Measurements from ENCODE around the gene ZNF740.

Gene ZNF740

DNA sequence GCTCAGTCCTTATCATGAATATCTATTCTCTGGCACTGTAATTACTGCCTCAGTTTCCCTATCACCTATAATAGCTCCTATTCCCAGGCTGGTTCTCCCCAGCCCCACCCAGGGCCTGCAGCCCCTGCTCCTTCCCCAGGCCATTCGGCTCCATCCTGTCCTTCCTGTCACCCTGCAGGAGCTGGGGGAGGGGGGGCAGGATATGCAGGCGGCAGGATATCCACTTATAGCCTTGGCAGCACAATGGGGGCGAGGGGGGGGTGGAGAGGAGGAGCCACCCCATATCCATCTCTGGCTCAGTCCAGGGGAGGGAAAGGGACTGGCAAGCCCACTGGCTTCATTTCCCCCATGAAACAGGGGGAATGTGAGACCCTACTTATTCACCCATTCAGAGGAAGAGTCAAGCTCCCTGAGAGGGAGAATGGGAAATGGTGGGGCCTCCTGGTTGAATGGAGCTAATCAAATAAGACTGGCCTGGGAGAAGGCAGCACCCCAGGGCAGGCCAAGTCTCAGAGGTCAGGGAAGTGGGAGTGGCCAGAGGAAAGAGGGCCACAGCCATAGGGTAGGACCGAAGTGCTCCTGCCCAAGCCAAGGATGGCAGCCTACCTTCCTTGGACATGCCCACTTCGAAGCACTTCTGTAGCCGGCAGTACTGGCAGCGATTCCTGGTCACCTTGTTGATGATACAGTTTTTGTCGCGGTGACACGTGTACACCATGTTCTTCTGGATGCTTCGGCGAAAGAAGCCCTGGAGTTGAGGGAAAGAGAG is 34.3 kb downstream of the ZNF740 start:
- no peak for DNase-seq (ENCODE audit: low spot score)

DNA sequence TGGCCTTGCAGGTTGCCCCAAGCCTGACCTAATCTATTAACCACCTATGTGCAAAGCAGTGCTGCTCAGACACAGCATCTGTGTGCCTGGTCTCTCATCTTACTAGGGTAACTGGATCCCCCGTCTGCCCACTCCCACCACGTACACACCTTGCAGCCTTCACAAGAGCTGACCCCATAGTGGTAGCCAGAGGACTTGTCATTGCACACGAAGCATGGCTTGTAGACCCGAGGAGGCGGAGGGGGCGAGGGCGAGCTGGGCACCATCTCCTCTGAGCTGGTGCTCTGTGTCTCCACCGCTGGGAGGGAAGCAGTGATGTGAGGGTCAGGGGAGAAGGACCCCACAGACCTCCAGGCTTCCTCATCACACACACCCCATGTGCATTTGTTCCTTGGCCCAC is 35.0 kb downstream of the ZNF740 start:
- DNase-seq (ENCODE audit: low spot score), result no peak

DNA sequence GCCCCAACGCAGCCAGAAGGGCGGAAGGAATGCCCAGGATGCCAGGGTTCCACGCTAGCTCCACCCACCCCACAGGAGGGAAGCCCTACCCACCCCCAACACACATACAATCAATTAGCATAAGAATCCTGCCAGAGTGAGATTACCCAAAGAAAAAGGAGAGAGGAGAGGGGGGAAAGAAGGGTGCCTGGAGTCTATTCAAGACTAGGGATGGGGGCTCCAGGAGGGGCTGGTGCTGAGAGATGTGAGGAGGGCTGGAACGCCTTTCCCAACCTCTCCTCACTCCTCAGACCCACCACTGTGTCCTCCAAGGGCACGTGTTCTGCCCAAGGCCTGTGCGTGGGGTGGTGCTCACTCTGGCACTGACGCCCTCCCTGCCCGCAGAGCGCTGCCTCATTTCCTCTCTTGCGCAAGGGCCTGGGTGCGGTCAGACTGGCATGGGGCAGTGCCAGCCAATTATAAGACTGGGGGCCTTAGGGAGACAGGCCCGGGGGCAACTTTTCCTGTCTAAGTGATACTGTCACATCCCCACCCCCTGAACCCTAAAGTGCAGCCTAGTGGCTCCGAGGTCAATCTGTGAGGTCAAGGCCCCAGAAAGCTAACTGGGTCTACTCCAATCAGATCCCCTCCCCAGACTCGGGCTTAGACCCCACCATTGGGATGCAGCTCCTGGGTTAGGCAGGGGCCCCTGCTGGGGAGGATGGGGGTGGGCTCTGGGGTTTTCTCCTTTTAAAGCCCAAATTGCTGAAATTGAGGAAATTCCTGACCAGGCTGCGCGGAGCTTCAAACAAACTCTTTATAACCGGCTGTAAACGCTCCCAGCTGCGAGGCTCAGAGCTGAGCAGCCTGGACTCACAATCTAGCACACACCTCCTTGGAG is 36.8 kb downstream of the ZNF740 start:
- peak; percentile 32 for DNase-seq (ENCODE audit: low spot score)

DNA sequence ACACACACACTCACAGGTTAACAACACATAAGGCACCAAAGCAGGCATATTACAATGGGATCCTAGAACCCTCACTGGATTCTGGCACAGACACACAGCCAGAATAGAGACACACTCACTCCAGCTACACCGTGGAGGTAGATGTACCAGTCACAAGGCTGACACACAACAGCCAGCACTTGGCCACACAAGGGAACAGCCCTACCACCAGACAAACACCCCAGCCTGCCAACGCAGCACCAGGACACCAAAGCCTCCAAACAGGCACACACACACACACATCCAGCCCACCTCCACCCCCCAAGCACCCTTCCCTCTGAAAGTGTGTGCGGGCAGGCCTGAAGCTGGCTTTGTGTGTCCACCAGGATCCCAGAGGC is 37.4 kb downstream of the ZNF740 start:
- DNase-seq (ENCODE audit: low spot score), result no peak

DNA sequence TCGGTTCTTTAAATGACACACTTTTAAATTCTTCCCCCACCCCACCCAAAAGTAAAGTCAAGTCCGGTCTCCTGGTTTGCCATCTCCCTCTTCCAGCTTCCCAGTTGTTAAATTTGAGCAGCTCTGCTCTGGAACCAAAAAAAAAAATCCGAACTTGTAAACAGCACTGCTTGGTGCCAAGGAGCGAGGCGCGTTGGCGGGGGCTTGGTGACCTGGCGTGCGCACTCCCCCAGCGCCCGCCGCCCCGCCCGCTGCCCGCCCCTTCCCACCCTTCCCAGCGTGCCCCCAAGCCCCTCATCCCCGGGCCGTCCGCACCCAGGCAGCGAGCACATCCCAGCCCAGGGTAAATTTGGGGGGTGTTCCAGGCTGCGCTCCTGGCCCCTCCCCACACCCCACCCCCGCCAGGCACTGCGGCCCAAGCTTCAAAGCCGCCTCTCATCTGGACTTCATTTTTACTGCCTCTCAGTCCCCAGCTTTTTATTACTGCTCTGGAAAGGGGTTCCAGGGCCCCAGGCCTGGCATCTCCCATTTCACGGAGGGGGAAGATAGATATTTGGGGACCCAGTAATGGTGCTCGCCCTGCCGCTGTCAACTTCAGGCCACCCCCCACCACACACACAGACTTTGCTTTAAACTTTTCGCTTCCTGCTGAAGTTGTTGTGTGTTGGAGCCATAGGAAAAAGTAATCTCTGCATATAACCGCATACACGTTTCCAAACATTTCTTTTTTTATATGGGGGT is 38.2 kb downstream of the ZNF740 start:
- no peak for DNase-seq (ENCODE audit: low spot score)

DNA sequence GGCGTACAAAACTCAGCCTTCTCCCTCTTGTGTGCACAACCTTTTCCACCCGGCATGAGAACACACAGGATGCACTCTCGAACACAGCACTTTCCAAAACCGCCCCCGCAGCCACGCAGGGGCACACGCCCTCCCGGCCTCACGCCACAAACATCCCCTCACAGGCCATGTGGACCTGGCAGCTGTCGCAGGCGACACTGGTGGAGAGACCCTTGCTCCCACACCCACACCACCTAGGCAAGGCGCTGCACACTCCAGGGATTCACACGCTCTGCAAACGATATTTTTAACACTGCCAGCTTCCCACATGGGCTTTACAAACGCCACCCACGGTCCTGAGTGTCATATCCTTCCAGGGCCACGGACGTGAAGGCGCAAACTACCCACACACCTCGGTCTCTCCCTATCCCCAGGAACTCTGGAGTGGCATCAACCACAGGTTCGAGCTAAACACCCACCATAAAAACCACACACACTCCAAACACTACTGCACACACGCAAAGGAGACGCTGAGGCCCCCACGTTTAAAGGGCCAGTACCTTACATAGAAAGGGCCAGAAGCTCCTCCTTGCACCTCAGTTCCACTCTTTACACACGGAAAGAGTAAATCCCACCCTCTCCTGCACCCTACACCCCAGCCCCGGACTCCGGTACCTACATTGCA is 38.9 kb downstream of the ZNF740 start:
- peak; percentile 56 for DNase-seq (ENCODE audit: low spot score)

DNA sequence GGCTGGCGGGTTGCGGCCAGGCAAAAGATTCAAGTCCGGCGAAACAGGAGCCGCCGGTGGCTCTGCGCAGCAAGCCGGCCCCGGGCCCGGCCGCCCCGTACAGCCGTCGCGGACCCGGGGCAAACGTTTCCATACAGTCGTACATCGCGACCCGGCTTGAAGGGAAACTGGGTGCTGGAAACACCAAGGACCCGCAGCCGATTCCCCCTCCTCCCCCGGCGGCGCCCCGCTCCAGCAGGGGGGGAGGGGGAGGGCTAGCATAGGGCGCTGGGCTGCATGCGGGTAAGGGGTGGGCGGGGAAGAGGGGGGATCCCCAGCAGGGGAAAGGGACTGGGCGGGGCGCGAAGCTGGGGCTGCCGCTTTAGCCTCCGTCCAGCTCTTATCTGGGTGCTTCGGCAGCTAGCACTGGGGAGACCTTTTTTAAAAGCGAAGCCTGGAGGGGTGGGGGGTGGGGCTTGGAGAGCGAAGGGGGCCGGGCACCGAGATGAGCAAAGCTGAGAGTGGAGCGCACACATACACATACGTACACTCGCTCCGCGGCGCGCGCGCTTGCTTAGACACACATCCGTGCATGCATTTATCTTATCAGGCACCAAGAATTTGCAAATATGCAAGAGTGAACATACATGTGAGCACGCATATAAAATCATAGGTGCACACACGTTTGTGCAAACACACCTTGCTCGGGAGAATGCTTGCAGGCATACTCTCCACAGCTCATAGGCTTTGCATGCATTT is 39.6 kb downstream of the ZNF740 start:
- DNase-seq (ENCODE audit: low spot score), result peak; percentile 84

DNA sequence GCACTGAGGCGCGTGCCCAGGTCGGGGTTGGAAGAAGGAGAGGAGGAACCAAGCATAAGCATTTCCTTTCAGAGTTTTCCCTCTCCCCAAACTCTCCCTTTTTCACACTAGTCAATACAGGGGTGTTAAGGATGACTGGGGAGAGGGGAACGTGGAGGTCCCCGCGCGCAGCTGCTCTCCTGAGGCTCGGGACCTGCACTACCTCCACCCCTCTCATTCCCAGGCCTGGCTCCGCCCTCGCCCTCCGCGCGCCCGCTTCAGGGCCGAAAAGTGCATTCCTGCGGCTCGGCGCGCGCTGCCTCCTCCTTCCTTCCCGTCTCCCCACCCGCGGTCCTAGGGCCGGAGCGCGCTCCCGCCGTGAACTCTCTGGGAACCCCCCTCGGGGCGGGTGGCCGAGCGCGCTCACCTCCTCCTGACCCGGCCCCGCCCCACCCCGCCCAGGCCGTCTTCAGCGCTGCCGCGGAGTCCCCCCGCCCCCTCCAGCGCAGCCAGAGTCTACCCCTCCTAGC is 40.2 kb downstream of the ZNF740 start:
- peak; percentile 80 for DNase-seq (ENCODE audit: low spot score)

DNA sequence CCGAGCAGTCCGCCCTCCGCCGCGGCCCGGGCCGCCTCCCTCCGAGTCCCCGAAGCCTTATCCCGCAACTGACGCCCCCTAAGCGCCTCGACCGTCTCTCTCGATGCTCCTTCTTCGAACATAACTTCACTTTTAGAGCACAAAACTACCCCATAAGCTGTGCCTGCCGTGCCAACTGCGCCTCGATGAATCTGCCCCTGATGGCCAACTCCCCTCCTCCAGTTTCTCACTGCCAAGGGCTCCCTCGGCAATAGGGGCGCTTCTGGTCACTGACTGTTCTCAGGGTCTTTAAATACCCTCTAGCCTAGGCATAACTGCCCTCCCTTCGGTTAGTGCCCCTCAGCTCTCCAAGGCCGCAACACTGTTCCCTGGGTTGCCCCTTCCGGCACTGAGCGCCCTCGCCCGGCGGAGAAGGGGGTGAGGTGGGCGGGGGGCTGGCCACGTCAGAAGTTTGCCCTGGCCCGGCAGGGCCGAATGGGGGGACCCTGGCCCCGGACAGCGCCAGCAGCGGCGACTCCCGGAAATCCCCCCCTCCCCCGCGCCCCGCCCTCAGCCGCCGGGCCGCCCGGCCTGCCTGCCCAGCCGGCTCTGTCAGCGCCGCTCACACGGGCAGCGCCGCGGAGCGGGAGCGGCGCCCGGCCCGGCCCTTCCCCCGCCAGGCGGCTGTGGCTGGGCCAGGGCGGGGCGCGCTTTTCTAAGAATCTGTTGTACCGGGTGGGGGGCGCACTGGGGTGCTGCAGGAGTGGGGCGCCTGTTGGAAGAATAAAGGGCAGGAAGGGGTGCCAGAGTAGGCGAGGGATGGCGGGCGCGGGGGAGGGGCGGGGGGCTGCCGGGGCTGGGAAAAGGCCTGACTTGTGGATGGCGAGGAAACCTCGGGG is 40.9 kb downstream of the ZNF740 start:
- DNase-seq (ENCODE audit: low spot score), result peak; percentile 40

DNA sequence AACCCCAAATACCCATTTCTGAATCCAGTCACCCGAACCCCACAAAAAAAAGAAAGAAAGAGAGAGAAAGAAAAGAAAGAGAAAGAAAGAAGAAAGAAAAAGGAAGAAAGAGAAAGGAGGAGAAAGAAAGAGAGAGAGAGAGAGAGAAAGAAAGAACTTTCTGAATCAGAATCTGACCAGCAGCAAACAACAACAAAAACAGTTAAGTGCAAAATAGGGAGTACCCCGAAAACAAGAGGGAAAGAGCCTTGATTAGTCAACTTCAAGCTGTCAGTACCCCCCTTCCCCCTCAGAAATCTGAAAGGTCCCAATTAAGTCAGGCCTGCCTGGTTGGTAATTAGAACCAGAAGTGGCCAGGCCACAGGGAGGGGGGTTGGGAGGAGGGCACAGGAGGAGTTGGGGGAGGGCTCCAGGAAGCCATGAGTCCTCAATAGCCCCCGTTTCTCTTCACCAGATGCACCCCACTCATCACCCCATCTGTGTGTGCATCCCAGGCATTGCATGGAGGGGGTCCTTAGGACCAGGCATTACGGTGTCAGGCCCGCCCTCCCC is 41.7 kb downstream of the ZNF740 start:
- DNase-seq (ENCODE audit: low spot score), result no peak

DNA sequence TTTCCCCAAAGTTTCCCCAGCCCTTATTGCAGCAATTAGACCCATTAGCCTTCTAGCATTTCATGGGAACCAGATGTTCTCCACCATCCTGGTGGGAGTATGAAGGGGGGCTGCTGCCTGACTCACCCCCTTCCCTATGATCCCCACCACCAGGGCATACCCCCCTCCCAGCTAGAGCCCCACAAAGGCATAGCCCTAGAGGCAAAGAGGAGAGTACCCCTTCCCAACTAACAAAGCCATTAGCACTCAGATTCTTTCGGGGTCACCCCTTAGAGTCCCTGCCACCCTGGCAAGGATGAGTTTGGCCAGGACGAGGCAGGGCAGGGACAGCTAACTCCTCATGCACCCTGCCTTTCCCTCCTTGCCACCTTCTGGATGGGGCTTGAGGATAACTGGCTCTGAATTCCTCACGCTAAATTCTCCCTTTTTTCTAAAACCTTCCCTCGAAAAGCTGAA is 42.3 kb downstream of the ZNF740 start:
- no peak for DNase-seq (ENCODE audit: low spot score)

DNA sequence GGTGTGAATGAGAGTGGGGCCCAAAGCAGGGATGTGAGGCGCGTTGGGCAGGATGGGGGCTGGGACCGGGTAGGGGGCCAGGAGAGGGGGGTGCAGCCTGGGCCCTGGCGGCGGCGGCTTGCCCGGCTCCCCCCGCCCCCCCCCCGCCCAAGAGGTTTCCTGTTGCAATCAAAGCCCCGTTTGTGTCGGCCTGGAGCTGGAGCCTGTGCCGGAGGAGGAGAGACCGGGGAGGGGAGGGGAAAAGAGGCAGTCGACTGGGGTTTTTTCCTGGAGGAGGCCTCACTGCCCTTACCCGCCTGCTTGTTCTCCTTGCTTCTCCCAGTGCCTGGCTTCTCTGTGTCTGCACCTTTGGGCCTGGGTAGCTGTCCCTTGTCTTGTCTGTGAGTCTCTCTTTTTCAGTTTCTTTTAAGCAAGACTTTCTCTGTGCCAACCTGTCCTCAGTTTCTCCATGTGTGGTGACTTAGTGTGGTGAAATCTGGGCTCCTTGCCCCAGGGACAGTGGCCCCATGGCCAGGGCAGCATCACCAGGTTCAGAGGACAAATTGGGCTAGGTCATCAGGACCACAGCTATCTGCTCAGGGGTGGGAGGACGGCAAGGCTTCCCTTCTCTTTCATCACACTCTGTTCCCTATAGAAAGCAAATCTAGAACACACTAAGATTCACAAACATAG is 43.0 kb downstream of the ZNF740 start:
- peak; percentile 49 for DNase-seq (ENCODE audit: low spot score)

DNA sequence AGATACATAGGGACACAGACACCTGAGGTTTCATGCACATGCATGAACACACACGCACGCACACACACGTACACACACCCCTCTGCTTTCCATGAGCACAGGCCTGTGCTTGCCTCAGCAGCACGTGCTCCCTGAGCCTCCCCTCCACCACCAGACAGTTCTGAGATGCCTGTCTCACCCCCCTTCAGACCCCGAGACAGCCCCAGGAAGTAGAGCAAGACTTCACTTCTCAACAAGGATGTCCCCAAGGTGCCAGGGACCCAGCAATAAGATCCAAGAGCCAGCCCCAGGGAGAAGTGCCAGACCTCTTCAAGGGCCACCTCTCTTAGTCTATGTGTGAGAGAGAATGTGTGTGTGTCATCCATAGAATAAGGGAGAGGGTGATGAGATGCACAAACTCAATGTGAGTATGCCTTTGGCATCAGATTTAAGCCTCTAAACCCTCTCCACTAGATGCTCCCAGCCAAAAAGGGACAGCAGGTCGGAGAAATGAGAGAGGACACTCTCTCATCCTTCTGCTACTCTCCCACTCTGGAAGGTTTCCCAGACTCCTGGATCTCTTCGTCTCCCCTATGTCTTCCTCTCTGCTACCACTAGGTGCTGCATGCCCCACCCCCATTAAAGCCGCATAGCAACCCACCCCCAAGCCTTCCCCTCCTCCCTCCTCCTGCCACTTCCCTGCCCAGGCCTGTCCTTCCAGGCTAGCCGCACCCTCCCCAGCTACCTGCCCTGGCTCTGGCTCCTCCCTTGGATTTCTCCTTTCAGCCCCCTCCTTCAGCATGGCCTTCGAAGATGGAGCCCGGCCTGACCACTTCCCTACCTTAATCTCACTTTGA is 43.8 kb downstream of the ZNF740 start:
- DNase-seq (ENCODE audit: low spot score), result no peak

DNA sequence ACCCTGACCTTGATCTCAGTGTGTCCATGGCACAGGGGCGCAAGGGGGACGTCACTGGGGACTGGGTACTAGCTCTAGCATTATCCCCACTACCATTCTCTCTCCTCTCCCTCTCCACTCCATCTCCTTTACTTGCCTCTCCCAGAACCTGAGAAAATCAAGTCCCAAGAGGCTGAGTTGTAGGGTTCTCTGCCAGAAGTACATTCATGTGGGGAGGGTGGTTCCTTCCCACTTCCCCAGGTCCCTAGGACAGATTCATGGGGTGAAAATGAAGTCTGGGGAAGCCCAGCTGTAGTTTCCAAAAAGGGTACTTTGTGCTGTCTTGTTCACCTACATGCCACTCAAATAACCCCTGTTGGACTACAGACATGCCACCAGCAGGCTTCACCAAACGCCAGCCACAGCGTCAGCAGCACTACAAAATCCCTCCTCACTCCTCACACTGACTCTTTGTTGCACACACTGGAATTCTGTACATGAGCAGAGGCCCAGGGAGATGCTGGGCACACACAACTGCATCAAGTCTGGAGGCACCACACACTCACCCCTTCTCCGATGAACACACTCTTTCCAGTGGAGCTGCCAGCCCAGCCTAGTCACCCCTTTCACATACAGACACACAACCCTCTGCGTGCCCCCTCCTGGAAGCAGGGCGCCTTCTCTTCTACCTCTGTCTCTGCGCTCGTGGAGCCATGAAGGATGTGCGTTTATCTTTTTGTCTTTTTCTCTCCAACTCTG is 44.5 kb downstream of the ZNF740 start:
- no peak for DNase-seq (ENCODE audit: low spot score)

DNA sequence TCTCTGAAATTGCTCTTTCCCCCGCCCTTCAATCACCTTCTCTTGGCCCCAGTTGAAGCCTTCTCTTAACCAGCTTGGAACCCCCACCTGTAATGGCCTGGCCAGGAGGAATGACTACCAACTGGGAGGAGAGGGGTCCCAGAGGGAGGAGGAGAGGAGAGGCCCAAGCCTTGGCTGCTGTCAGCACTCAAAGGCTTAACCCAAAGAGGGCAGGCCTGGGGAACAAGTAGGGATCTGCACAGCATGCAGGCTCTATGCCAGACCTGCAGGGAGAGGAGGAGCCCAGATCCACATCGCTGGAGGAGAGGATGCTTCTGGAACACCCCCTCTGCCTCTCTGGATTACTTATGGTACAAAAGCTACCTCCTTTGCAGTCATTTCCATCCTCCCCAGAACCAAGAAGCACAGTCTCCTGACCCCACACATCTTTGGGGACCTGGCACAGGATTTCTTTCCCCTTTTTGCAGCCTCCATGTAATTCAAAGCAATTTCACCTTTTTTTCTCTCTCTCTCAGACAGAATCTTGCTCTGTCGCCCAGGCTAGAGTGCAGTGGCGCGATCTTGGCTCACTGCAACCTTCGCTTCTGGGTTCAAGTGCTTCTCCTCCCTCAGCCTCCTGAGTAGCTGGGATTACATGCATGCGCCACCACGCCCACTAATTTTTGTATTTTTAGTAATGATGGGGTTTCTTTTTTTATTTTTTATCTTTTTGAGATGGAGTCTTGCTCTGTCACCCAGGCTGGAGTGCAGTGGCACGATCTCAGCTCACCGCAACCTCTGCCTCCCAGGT is 45.3 kb downstream of the ZNF740 start:
- no peak for DNase-seq (ENCODE audit: low spot score)

DNA sequence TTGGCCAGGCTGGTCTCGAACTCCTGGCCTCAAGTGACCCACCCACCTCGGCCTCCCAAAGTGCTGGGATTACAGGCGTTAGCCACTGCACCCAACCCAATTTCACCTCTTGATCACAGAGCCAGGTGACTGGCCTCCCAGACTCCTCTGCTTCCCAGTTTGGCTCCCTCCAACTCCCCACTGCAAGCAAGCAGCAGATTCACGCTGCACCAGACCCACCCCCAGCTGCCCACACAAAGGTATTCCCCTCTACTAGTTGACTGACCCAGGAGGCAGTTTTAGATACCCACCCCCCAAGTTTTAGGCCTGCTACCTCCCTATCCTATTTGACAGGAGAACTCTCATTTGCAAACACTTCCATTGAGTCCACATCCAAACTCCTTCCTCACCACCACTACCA is 46.3 kb downstream of the ZNF740 start:
- no peak for DNase-seq (ENCODE audit: low spot score)

DNA sequence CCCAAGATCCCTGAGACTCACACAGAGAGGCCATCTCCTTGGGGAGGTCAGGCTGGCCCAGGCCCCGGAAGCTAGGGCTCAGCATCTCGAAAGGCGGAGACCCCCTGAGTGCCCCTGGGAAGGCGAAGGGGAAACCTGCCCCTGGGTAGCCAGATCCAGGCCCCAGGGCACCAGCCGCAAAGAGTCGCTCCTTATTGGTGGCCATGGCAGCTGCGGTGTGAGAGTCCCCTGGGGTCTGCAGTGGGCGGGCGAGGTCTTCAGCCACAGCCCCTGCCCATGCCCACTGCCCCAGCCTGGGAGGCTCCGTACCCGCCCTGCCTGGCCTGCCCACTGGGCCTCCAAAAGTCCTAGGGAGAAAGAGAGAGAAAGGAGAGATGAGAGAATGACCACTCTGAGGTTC is 46.8 kb downstream of the ZNF740 start:
- no peak for DNase-seq (ENCODE audit: low spot score)
